ACC112 (cell line): ENCODE data around the gene HERC2.
"Not testable (repeated sequence)": the region's sequence is repeated elsewhere in the genome, so short reads cannot be mapped to it uniquely, and the experiment has no call there.

Experiments used
- H2AFZ ChIP-seq: fragments of 200-600 bp; sonication (generic); one replicate; pipeline ENCODE4 v1.6.0; 2017; ENCODE audit warnings: antibody characterized with exemption, low read length; ENCODE audit not compliant: unreplicated experiment
- H3K27ac ChIP-seq: fragments of 200-600 bp; sonication (generic); 2 replicates; pipeline ENCODE4 v1.5.1; 2014; ENCODE audit warnings: low read depth, mild to moderate bottlenecking, antibody characterized with exemption, low read length, moderate library complexity
- H3K27me3 ChIP-seq: fragments of 200-600 bp; sonication (generic); 2 replicates; pipeline ENCODE4 v1.6.1; 2014; ENCODE audit warnings: mild to moderate bottlenecking, antibody characterized with exemption, low read length, moderate library complexity, mixed read lengths; ENCODE audit not compliant: insufficient read depth
- H3K36me3 ChIP-seq: fragments of 200-600 bp; sonication (generic); 2 replicates; pipeline ENCODE4 v1.6.1; 2016; ENCODE audit warnings: mild to moderate bottlenecking, antibody characterized with exemption, low read length, moderate library complexity, mixed read lengths; ENCODE audit not compliant: insufficient read depth
- H3K4me1 ChIP-seq: fragments of 200-600 bp; sonication (generic); one replicate; pipeline ENCODE4 v1.6.1; 2016; ENCODE audit warnings: low read length, mixed read lengths; ENCODE audit not compliant: insufficient read depth, unreplicated experiment, control insufficient read depth
- H3K4me3 ChIP-seq: fragments of 200-600 bp; sonication (generic); 2 replicates; pipeline ENCODE4 v1.5.1; 2014; ENCODE audit warnings: mild to moderate bottlenecking, low read depth, low read length
- H3K79me2 ChIP-seq: fragments of 200-600 bp; sonication (generic); one replicate; pipeline ENCODE4 v1.6.0; 2016; ENCODE audit warnings: low read length; ENCODE audit not compliant: control insufficient read depth, unreplicated experiment, insufficient read depth

Gene HERC2

DNA sequence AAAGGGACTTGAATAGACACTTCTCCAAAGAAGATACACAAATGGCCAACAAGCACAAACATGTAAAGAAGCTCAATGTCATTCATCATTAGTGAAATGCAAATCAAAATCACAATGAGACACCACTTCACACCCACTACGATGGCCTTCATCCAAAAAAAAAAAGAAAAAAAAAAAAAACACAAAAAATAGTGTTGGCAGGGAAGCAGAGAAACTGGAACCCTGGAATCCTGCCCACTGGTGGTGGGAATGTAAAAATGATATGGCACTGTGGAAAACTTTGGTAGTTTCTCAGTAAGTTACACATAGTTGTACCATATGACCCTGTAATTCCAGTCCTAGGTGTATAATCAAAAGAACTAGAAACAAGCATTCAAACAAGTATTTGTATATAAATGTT, 94.7 kb downstream of the HERC2 start:
- H3K27me3 ChIP-seq, H2AFZ ChIP-seq, H3K79me2 ChIP-seq, H3K4me3 ChIP-seq, H3K27ac ChIP-seq, H3K36me3 ChIP-seq, H3K4me1 ChIP-seq: not testable (repeated sequence)

DNA sequence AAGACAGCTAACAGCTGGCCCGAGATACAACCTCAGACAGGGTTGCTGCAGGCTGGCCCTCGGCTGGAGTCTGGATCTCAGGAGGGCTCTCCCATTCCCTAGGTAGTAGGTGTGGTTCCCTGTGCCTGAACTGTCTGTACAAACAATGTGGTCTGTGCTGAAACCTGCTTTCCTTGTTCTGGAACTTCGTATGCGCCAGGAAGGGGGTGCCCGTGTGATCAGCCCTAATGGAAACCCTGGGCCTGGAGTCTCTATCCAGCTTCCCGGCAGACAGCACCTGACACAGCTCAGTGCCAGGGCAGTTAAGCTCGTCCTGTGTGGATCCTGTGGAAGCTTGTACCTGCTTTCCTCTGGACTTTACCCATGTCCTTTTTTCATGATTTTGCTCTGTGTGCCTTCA, 99.4 kb downstream of the HERC2 start:
- not testable (repeated sequence) for H3K4me3 ChIP-seq, H3K36me3 ChIP-seq, H3K27ac ChIP-seq, H2AFZ ChIP-seq, H3K27me3 ChIP-seq, H3K79me2 ChIP-seq, H3K4me1 ChIP-seq

- not testable (repeated sequence) for H3K27me3 ChIP-seq, H2AFZ ChIP-seq, H3K4me3 ChIP-seq, H3K27ac ChIP-seq, H3K36me3 ChIP-seq, H3K79me2 ChIP-seq, H3K4me1 ChIP-seq
These were observed 100.3 kb downstream of the HERC2 start for GRCh38 chr15:28221696-28222095.

- Histone ChIP-seq H3K79me2 (no peaks in the 10 kb centered on the region), H3K27me3 (no peaks in the 10 kb centered on the region), H3K36me3 (no peaks in the 10 kb centered on the region; the same call in 1 of the 2 replicates), H3K4me3 (no peak overlapping the region), H3K27ac (no peak overlapping the region), H2AFZ (no peak overlapping the region), H3K4me1 (no peaks in the 10 kb centered on the region)
These were observed 102.9 kb downstream of the HERC2 start for GRCh38 chr15:28219116-28219515.

- not testable (repeated sequence) for H3K79me2 ChIP-seq, H3K4me3 ChIP-seq, H2AFZ ChIP-seq, H3K36me3 ChIP-seq, H3K27ac ChIP-seq, H3K4me1 ChIP-seq, H3K27me3 ChIP-seq
These were observed 104.9 kb downstream of the HERC2 start for GRCh38 chr15:28216946-28217546.

DNA sequence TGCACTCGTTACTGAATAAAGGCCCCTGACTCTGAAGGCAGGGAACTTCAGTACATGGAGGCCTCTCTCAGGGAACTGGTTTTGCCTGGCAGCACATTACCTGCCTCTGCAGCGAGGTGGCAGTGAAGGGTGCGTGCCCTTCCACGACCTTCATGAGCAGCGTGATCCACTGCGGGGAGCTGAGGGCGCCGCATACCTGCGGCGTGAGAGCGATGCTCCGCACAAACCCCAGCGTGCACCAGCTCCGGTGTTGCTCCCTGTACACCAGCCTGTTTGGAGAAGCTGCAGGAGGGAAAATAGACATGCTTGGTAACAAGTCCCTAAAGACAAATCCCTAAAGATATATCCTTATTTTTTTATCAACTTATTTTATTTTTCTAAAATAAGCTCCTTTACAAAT, 106.5 kb downstream of the HERC2 start:
- H3K4me1 ChIP-seq, H3K4me3 ChIP-seq, H3K36me3 ChIP-seq: not testable (repeated sequence)

DNA sequence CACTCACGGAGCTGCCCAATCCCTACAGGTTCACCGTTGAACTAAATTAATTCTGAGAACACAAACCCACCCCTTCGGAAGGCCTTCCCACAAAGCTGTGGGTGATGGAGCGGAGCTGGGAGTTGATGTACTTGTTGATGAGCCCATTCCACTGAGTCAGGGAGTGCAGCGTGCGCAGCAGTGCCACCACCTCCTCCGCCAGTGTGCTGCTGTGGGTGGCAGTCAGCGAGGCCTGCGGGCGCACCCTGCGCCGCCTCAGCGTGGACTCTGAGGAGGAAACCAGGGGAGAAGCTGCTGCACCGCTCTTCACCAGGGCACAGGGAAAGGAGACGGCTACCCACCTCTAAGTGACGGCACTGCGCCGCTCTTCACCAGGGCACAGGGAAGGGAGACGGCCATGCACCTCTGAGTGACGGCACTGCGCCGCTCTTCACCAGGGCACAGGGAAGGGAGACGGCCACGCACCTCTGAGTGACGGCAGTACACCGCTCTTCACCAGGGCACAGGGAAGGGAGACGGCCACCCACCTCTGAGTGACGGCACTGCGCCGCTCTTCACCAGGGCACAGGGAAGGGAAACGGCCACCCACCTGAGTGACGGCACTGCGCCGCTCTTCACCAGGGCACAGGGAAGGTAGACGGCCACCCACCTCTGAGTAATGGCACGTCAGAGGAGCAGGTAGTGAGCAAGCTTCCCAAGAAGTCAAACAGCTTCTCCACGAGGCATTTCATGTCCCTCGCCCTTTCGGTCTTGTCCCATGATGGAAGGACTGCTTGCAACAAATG, 107.8 kb downstream of the HERC2 start:
- H3K27me3 ChIP-seq, H3K36me3 ChIP-seq, H3K79me2 ChIP-seq, H3K4me1 ChIP-seq, H3K27ac ChIP-seq, H2AFZ ChIP-seq, H3K4me3 ChIP-seq: not testable (repeated sequence)

More for the DNA sequence above, 106.5 kb downstream of the HERC2 start:
- H2AFZ ChIP-seq, H3K27me3 ChIP-seq, H3K79me2 ChIP-seq, H3K27ac ChIP-seq: not testable (repeated sequence)

DNA sequence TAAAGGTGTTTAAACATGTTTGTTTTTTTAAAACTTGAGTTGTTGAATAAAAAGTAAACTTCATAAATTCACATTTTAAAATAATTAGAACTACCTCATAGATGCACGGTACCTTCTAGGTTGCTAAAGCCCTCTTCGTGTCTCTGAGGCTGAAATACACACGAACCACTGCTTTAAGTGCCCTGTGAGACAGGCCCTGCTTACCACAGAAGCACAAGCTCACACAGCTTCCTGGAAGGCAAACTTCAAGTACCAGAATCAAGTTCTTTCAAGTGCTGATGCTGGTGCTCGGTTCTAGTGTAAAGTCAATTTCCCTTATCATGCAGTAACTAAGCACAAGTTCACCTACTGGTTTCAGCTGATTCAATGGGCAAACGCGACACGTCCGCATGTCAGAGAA, 108.6 kb downstream of the HERC2 start:
- H2AFZ ChIP-seq, H3K27ac ChIP-seq, H3K4me1 ChIP-seq, H3K4me3 ChIP-seq, H3K79me2 ChIP-seq, H3K36me3 ChIP-seq, H3K27me3 ChIP-seq: not testable (repeated sequence)

DNA sequence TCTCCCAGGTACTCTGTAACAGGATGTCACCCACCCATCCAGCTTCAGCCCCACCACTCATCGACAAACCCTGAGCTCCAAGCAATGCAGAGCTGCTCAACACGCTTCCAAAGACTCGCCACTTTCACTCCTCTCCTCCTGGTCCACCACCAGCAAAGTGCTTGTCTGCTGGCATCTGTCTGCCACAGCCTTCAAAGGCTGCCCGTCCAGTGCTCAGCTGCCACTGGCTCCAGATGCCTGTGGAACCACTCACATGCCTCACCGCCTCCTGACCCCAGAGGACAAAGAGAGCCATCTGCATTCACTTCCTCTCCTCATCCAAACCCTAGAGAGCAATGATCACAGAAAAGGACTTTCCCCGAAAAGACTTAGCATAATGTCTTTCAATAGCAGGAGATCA, 113.4 kb downstream of the HERC2 start:
- Histone ChIP-seq H3K27me3 (no peaks in the 10 kb centered on the region), H3K27ac (no peak overlapping the region), H3K36me3 (no peaks in the 10 kb centered on the region), H3K4me3 (no peak overlapping the region), H3K79me2 (no peaks in the 10 kb centered on the region), H3K4me1 (no peaks in the 10 kb centered on the region), H2AFZ (no peak overlapping the region)

DNA sequence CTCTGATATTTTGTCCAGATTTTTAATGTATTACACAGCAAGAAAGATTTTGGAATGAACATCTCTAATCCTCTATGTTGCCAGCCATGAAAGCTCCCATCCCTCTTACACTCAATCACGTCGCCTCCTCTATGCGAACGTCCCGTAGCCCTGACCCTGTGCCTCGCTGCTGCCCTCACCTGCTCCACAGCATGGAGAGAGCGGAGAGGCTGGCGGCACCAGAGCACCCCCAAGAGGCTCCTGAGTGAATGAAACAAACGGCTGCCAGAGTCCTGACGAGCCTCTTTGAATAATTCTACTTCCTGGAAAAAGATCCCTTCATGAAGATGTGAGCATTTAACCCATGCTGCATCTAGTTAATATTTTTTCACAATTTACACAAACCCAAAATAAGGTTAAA, 116.3 kb downstream of the HERC2 start:
- not testable (repeated sequence) for H3K79me2 ChIP-seq, H3K4me1 ChIP-seq, H3K4me3 ChIP-seq, H3K36me3 ChIP-seq, H3K27ac ChIP-seq, H3K27me3 ChIP-seq, H2AFZ ChIP-seq

- H3K27me3 ChIP-seq, H3K27ac ChIP-seq, H3K36me3 ChIP-seq, H3K4me3 ChIP-seq, H3K4me1 ChIP-seq, H2AFZ ChIP-seq, H3K79me2 ChIP-seq: not testable (repeated sequence)
These were observed 118.7 kb downstream of the HERC2 start for GRCh38 chr15:28203055-28203828.
